ENCODE data around the gene SMC4. TPM values are rescaled to one million over a fixed set of nuclear protein-coding genes. Genes with fewer than 3 reads are reported as not detected.

Gene SMC4
- polyA plus RNA-seq, 2 of the 4 experiments (the other 2 are of a cell fraction) = 121 to 139 TPM

- TF ChIP-seq ATOH8 (CRISPR knock-in tag; IDR thresholded peaks at IDR 0.05; ENCODE audit: low read depth) (no peak), RAD21 (conservative IDR thresholded peaks at IDR 0.05 in 1 of 2, IDR thresholded peaks at IDR 0.05 in 1 of 2) (no peak), CHD2 (IDR thresholded peaks at IDR 0.05; ENCODE audit: low read length, partially characterized antibody) (no peak), RCOR1 (IDR thresholded peaks at IDR 0.05; ENCODE audit: low read depth, low read length) (no peak), KDM5A (IDR thresholded peaks at IDR 0.05) (no peak), PBX3 (IDR thresholded peaks at IDR 0.05) (no peak), FOSB (CRISPR knock-in tag; IDR thresholded peaks at IDR 0.05) (no peak), RARB (CRISPR knock-in tag; IDR thresholded peaks at IDR 0.05) (no peak), RNF2 (IDR thresholded peaks at IDR 0.05; ENCODE audit: borderline replicate concordance, low read depth) (no peak), HDAC2 (IDR thresholded peaks at IDR 0.05) (no peak), CEBPB (IDR thresholded peaks at IDR 0.05) (no peak), MAFK (IDR thresholded peaks at IDR 0.05; ENCODE audit: partially characterized antibody) (no peak), HOXA7 (CRISPR knock-in tag; IDR thresholded peaks at IDR 0.05) (no peak)
Measured at GRCh38 chr3:160379628-160380214, 19.7 kb upstream of the SMC4 start (continued).

GRCh38 chr3:160381470-160381869 is 18.0 kb upstream of the SMC4 start:
- Histone ChIP-seq H3K27ac (no peak overlapping the region), H3K4me1 (0 out of 3 replicates have a peak, but pooled peaks cover 2% of the 10 kb centered on the region), H3K4me2 (no peak overlapping the region), H3K4me3 (no peak overlapping the region), H3K9me3 (no peaks in the 10 kb centered on the region)
- DNase-seq (ENCODE audit: low read depth in 1 of 2, low spot score in 1 of 2) (no peak), ATAC-seq (no peak), FAIRE-seq (no peak)
- TF ChIP-seq TFCP2L1 (CRISPR knock-in tag; IDR thresholded peaks at IDR 0.05) (no peak), NFE2L2 (conservative IDR thresholded peaks at IDR 0.05; ENCODE audit: low read length) (no peak), CEBPB (IDR thresholded peaks at IDR 0.05) (no peak), KDM5A (IDR thresholded peaks at IDR 0.05) (no peak)
- ChIA-PET CTCF (no interaction called here), POLR2A (no interaction called here)
- 91% methylated on average over 1 of the region's 1 CpG for WGBS (ENCODE audit: missing lambda C conversion rate)

GRCh38 chr3:160384639-160385318 is 14.7 kb upstream of the SMC4 start:
- WGBS (ENCODE audit: missing lambda C conversion rate) = 86% methylated on average over 5 of the region's 5 CpGs
- no peak for ATAC-seq
- TF ChIP-seq NFE2L2 (conservative IDR thresholded peaks at IDR 0.05; ENCODE audit: low read length) = no peak
- TF ChIP-seq PBX3 (IDR thresholded peaks at IDR 0.05) = no peak
- no peak for TF ChIP-seq HOXB13 (CRISPR knock-in tag; IDR thresholded peaks at IDR 0.05; ENCODE audit: low read depth)
- no peak for TF ChIP-seq HOXA7 (CRISPR knock-in tag; IDR thresholded peaks at IDR 0.05)
- TF ChIP-seq EHMT2 (IDR thresholded peaks at IDR 0.05; ENCODE audit: low read depth) = no peak
- TF ChIP-seq EP300 (IDR thresholded peaks at IDR 0.05) = no peak
- TF ChIP-seq ELK1 (IDR thresholded peaks at IDR 0.05; ENCODE audit: low read depth, low read length) = no peak
- no peak for TF ChIP-seq ATOH8 (CRISPR knock-in tag; IDR thresholded peaks at IDR 0.05; ENCODE audit: low read depth)
- TF ChIP-seq BHLHE40 (IDR thresholded peaks at IDR 0.05; ENCODE audit: low read depth, low read length) = no peak
- no peak for TF ChIP-seq BCL3 (IDR thresholded peaks at IDR 0.05)
- TF ChIP-seq EHF (CRISPR knock-in tag; IDR thresholded peaks at IDR 0.05) = no peak
- no peak for TF ChIP-seq POLR2AphosphoS2 (conservative IDR thresholded peaks at IDR 0.05; ENCODE audit: low read length)
- no peak for TF ChIP-seq NR3C1 (IDR thresholded peaks at IDR 0.05)
- no peak for TF ChIP-seq CBX8 (IDR thresholded peaks at IDR 0.05)
- ChIA-PET CTCF (no interaction called here), POLR2A (no interaction called here)
- Histone ChIP-seq H3K9me3 (no peaks in the 10 kb centered on the region), H3K27ac (no peak overlapping the region), H3K4me1 (0 out of 3 replicates have a peak, but pooled peaks cover 2% of the 10 kb centered on the region), H3K4me2 (no peak overlapping the region), H3K4me3 (no peak overlapping the region)
- no peak for DNase-seq (ENCODE audit: low read depth in 1 of 2, low spot score in 1 of 2)
- FAIRE-seq = no peak
